SK-N-SH treated with all-trans-retinoic acid at 6 μM for 48 hours (cell line): ENCODE results near the gene ATP10B.

Experiments
- ATAC-seq: fragments of 200-7000 bp; cut with Tn5 transposase; 3 replicates; pipeline ENCODE4 v1.9.1; 2020; ENCODE audit warnings: mild to moderate bottlenecking, moderate library complexity
- ARNTL ChIP-seq: fragments of 450-650 bp; formaldehyde crosslinking; IDR thresholded peaks from 2 replicates; pipeline ENCODE4 v1.5.0; 2020; ENCODE audit warnings: low read depth, mild to moderate bottlenecking, moderate library complexity, borderline replicate concordance
- BACH2 ChIP-seq: fragments of 250-450 bp; sonication (Bioruptor Pico); IDR thresholded peaks from 2 replicates; pipeline ENCODE4 v1.9.0; 2021; ENCODE audit warnings: mild to moderate bottlenecking, borderline replicate concordance
- CSDC2 ChIP-seq: fragments of 250-450 bp; sonication (Bioruptor Pico); IDR thresholded peaks from 2 replicates; pipeline ENCODE4 v1.5.0; 2020; ENCODE audit warnings: mild to moderate bottlenecking, moderate library complexity
- ESRRG ChIP-seq: fragments of 250-450 bp; sonication (Bioruptor Pico); IDR thresholded peaks from 2 replicates; pipeline ENCODE4 v1.6.1; 2021; ENCODE audit warnings: mild to moderate bottlenecking
- GLIS3 ChIP-seq: fragments of 250-450 bp; sonication (Bioruptor Pico); IDR thresholded peaks from 2 replicates; pipeline ENCODE4 v1.5.0; 2020; ENCODE audit warnings: mild to moderate bottlenecking, moderate library complexity
- ISL1 ChIP-seq: fragments of 250-450 bp; sonication (Bioruptor Pico); IDR thresholded peaks from 2 replicates; pipeline ENCODE4 v2.1.2; 2022; ENCODE audit warnings: mild to moderate bottlenecking, moderate library complexity
- OSR1 ChIP-seq: fragments of 250-450 bp; sonication (Bioruptor Pico); IDR thresholded peaks from 2 replicates; pipeline ENCODE4 v1.8.0; 2022; ENCODE audit warnings: moderate library complexity, mild to moderate bottlenecking, inconsistent platforms
- PPARA ChIP-seq: fragments of 250-450 bp; sonication (Bioruptor Pico); IDR thresholded peaks from 2 replicates; pipeline ENCODE4 v1.5.0; 2020; ENCODE audit warnings: mild to moderate bottlenecking, borderline replicate concordance
- RARB ChIP-seq: fragments of 250-450 bp; sonication (Bioruptor Pico); IDR thresholded peaks from 2 replicates; pipeline ENCODE4 v1.8.0; 2021; ENCODE audit warnings: mild to moderate bottlenecking, moderate library complexity
- SNAI2 ChIP-seq: fragments of 250-450 bp; sonication (Bioruptor Pico); IDR thresholded peaks from 2 replicates; pipeline ENCODE4 v1.5.0; 2020; ENCODE audit warnings: mild to moderate bottlenecking, moderate library complexity
- TCF4 ChIP-seq: fragments of 250-450 bp; sonication (Bioruptor Pico); IDR thresholded peaks from 2 replicates; pipeline ENCODE4 v1.8.0; 2021; ENCODE audit warnings: mild to moderate bottlenecking, moderate library complexity, borderline replicate concordance
- TOX ChIP-seq: fragments of 250-450 bp; sonication (Bioruptor Pico); IDR thresholded peaks from 2 replicates; pipeline ENCODE4 v1.8.0; 2021; ENCODE audit warnings: mild to moderate bottlenecking, moderate library complexity, borderline replicate concordance
- ZC3H10 ChIP-seq: fragments of 250-450 bp; sonication (Bioruptor Pico); IDR thresholded peaks from 2 replicates; pipeline ENCODE4 v1.5.1; 2021; ENCODE audit warnings: mild to moderate bottlenecking, moderate library complexity
- ZFP3 ChIP-seq: fragments of 250-450 bp; sonication (Bioruptor Pico); IDR thresholded peaks from 2 replicates; pipeline ENCODE4 v1.5.0; 2020; ENCODE audit warnings: mild to moderate bottlenecking, moderate library complexity
- ZFP30 ChIP-seq: fragments of 450-650 bp; formaldehyde crosslinking; IDR thresholded peaks from 2 replicates; pipeline ENCODE4 v1.5.0; 2022; ENCODE audit warnings: mild to moderate bottlenecking, moderate library complexity
- ZNF565 ChIP-seq: fragments of 450-650 bp; formaldehyde crosslinking; conservative IDR thresholded peaks from 2 replicates; pipeline ENCODE4 v1.5.0; 2020; ENCODE audit warnings: low read depth, mild to moderate bottlenecking, moderate library complexity
- ZNF70 ChIP-seq: fragments of 450-650 bp; formaldehyde crosslinking; IDR thresholded peaks from 2 replicates; pipeline ENCODE4 v1.5.0; 2020; ENCODE audit warnings: mild to moderate bottlenecking, moderate library complexity
- ZNF8 ChIP-seq: fragments of 450-650 bp; formaldehyde crosslinking; IDR thresholded peaks from 2 replicates; pipeline ENCODE4 v1.5.0; 2020; ENCODE audit warnings: mild to moderate bottlenecking, moderate library complexity
- TF ChIP-seq, protein P1 (sequence below): fragments of 250-450 bp; sonication (Bioruptor Pico); IDR thresholded peaks from 2 replicates; pipeline ENCODE4 v1.5.1; 2021; ENCODE audit warnings: mild to moderate bottlenecking, moderate library complexity
- TF ChIP-seq, protein P2 (sequence below): fragments of 250-450 bp; sonication (Bioruptor Pico); IDR thresholded peaks from 2 replicates; pipeline ENCODE4 v1.5.0; 2020; ENCODE audit warnings: mild to moderate bottlenecking, moderate library complexity
- TF ChIP-seq, protein P3 (sequence below): fragments of 250-450 bp; sonication (Bioruptor Pico); IDR thresholded peaks from 2 replicates; pipeline ENCODE4 v1.5.1; 2020; ENCODE audit warnings: low read depth, mild to moderate bottlenecking, moderate library complexity
- TF ChIP-seq, protein P4 (sequence below): fragments of 250-450 bp; sonication (Bioruptor Pico); IDR thresholded peaks from 2 replicates; pipeline ENCODE4 v1.8.0; 2020; ENCODE audit warnings: mild to moderate bottlenecking, moderate library complexity, borderline replicate concordance

The ATP10B gene

DNA sequence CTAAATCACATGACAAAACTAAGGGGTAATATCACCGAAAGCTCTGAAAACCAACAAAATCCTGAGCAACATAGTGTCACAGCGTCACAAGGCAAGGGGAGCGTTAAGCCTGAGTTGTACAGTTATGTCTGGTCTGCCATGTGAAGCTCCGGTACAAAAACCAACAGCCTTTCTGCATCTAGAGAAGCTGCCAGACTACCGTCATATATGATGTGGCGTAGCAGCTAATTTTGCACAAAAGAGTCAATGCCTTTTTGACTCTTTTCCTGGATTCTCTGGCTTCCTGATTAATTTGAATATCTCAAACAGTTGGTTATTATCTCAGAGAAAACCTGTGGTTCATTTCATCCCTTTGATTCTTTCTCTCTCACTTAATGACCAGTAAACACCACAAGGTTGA, 16.0 kb upstream of the ATP10B start:
- no peak for ATAC-seq
- TF ChIP-seq OSR1 (CRISPR knock-in tag), result no peak
- TF ChIP-seq, protein P1, sequence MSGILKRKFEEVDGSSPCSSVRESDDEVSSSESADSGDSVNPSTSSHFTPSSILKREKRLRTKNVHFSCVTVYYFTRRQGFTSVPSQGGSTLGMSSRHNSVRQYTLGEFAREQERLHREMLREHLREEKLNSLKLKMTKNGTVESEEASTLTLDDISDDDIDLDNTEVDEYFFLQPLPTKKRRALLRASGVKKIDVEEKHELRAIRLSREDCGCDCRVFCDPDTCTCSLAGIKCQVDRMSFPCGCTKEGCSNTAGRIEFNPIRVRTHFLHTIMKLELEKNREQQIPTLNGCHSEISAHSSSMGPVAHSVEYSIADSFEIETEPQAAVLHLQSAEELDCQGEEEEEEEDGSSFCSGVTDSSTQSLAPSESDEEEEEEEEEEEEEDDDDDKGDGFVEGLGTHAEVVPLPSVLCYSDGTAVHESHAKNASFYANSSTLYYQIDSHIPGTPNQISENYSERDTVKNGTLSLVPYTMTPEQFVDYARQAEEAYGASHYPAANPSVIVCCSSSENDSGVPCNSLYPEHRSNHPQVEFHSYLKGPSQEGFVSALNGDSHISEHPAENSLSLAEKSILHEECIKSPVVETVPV, result no peak
- TF ChIP-seq ZNF70, result no peak
- no peak for TF ChIP-seq RARB (CRISPR knock-in tag)
- TF ChIP-seq, protein P2, sequence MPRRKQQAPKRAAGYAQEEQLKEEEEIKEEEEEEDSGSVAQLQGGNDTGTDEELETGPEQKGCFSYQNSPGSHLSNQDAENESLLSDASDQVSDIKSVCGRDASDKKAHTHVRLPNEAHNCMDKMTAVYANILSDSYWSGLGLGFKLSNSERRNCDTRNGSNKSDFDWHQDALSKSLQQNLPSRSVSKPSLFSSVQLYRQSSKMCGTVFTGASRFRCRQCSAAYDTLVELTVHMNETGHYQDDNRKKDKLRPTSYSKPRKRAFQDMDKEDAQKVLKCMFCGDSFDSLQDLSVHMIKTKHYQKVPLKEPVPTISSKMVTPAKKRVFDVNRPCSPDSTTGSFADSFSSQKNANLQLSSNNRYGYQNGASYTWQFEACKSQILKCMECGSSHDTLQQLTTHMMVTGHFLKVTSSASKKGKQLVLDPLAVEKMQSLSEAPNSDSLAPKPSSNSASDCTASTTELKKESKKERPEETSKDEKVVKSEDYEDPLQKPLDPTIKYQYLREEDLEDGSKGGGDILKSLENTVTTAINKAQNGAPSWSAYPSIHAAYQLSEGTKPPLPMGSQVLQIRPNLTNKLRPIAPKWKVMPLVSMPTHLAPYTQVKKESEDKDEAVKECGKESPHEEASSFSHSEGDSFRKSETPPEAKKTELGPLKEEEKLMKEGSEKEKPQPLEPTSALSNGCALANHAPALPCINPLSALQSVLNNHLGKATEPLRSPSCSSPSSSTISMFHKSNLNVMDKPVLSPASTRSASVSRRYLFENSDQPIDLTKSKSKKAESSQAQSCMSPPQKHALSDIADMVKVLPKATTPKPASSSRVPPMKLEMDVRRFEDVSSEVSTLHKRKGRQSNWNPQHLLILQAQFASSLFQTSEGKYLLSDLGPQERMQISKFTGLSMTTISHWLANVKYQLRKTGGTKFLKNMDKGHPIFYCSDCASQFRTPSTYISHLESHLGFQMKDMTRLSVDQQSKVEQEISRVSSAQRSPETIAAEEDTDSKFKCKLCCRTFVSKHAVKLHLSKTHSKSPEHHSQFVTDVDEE (CRISPR knock-in tag), result no peak
- TF ChIP-seq ISL1 (CRISPR knock-in tag), result no peak
- no peak for TF ChIP-seq CSDC2
- no peak for TF ChIP-seq TCF4 (CRISPR knock-in tag)
- no peak for TF ChIP-seq ZC3H10 (CRISPR knock-in tag)
- TF ChIP-seq ZNF565 (CRISPR knock-in tag), result no peak
- no peak for TF ChIP-seq ZFP30 (CRISPR knock-in tag)
- TF ChIP-seq GLIS3 (CRISPR knock-in tag), result no peak
- TF ChIP-seq, all 23 proteins: peak for 0

DNA sequence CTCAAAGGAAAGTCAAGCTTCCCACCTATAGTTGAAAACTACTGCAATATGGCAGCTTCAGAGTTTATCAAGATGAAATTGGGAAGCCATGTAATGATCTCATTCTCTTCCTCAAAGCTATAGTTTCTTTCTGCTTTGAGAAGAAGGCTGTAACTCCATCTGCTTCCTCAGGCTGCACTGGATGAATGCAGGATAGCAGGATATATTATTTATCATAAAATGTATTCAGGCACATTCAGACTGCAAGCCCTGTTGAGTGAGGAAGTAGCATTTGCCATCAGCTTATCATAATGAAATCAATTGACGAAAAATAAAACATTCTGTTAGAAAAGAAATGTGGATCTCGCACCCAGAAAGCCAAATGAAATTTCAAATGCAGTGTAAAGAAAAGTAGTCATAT, 560 bp downstream of the ATP10B start:
- TF ChIP-seq ARNTL (CRISPR knock-in tag), result no peak
- TF ChIP-seq PPARA (CRISPR knock-in tag), result no peak
- no peak for TF ChIP-seq ZNF565 (CRISPR knock-in tag)
- TF ChIP-seq ZFP3, result no peak
- no peak for TF ChIP-seq TOX (CRISPR knock-in tag)
- no peak for ATAC-seq

DNA sequence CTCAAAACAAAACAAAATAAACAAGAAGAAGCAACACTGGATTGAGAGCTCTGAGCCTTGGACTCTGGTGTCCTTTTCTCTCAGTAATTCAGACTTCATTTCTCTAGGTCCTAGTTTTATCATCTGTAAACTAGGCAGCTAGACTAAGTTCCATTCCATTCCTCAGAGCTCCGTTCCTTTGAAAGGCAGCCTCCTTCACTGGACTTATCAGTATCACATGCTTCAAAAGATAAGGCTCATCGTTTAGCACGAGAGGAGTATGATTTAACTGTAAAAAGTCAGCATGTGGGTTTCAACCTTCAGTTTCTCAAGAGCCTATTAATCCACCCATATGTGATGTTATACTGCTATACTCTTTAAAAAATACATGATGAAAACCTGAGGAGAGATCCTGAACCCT, 1.6 kb downstream of the ATP10B start:
- no peak for ATAC-seq
- TF ChIP-seq, protein P2 (CRISPR knock-in tag), result no peak
- TF ChIP-seq ESRRG (CRISPR knock-in tag), result no peak
- TF ChIP-seq TCF4 (CRISPR knock-in tag), result no peak
- TF ChIP-seq ZFP3, result no peak
- no peak for TF ChIP-seq ZNF8 (CRISPR knock-in tag)
- TF ChIP-seq, protein P3, sequence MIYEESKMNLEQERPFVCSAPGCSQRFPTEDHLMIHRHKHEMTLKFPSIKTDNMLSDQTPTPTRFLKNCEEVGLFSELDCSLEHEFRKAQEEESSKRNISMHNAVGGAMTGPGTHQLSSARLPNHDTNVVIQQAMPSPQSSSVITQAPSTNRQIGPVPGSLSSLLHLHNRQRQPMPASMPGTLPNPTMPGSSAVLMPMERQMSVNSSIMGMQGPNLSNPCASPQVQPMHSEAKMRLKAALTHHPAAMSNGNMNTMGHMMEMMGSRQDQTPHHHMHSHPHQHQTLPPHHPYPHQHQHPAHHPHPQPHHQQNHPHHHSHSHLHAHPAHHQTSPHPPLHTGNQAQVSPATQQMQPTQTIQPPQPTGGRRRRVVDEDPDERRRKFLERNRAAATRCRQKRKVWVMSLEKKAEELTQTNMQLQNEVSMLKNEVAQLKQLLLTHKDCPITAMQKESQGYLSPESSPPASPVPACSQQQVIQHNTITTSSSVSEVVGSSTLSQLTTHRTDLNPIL, result no peak
- no peak for TF ChIP-seq SNAI2 (CRISPR knock-in tag)
- TF ChIP-seq BACH2 (CRISPR knock-in tag), result no peak
- TF ChIP-seq TOX (CRISPR knock-in tag), result no peak
- TF ChIP-seq ISL1 (CRISPR knock-in tag), result no peak
- TF ChIP-seq, protein P1, result no peak
- no peak for TF ChIP-seq RARB (CRISPR knock-in tag)
- TF ChIP-seq ARNTL (CRISPR knock-in tag), result no peak
- TF ChIP-seq, protein P4, sequence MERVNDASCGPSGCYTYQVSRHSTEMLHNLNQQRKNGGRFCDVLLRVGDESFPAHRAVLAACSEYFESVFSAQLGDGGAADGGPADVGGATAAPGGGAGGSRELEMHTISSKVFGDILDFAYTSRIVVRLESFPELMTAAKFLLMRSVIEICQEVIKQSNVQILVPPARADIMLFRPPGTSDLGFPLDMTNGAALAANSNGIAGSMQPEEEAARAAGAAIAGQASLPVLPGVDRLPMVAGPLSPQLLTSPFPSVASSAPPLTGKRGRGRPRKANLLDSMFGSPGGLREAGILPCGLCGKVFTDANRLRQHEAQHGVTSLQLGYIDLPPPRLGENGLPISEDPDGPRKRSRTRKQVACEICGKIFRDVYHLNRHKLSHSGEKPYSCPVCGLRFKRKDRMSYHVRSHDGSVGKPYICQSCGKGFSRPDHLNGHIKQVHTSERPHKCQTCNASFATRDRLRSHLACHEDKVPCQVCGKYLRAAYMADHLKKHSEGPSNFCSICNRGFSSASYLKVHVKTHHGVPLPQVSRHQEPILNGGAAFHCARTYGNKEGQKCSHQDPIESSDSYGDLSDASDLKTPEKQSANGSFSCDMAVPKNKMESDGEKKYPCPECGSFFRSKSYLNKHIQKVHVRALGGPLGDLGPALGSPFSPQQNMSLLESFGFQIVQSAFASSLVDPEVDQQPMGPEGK (CRISPR knock-in tag), result no peak
- TF ChIP-seq GLIS3 (CRISPR knock-in tag), result no peak
- TF ChIP-seq CSDC2, result no peak
- no peak for TF ChIP-seq OSR1 (CRISPR knock-in tag)
- no peak for TF ChIP-seq ZC3H10 (CRISPR knock-in tag)
